HG03064 (cell line): ENCODE data around the gene RMDN3.

Source experiments
- ATAC-seq: cut with Tn5 transposase; IDR thresholded peaks from one replicate; pipeline ENCODE4 v1.9.1; 2021; ENCODE audit warnings: low read depth; ENCODE audit not compliant: unreplicated experiment

The RMDN3 gene

DNA sequence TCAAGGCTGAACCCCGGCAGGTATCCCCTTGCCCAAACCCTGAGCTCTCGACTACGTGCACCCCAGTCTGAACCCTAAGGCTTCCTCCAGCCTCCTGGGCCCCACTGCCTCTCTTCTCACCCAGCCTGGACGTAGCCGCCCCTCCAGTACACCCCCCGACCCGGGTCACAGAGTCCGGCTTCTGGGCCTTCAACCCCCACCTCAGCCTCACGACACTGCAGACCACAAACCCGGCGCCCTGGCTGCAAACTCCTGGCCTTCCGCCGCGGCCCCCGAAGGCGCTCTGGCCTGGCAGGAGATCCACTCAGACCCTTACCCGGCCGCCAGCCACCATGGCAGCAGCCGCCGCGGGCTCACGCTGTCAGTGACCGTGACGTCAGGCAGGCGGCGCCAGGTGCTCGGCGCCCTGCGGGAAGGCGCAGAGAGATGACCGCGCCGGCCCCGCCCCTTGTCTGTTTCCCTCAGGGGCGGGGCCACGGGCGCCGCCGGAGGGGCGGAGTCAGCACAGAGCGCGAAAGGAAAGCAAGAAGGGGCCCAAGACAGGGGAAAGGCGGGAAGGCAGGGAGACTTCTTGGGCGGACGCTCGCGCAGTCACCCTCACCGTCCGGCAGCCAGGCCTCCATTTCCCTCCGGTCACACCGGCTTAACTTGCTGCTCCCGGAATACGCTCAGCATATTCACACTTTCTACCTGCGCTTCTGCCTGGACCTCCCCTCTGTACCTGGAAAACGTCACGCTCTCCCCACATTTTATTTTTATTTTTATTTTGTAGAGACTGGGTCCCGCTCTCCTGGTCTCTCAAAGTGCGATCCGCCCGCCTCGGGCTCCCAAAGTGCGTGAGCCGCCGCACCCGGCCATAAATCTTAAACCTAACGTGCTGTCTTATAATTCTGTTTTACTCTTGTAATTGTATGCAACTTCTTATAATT is at the start of gene RMDN3:
Gene RMDN3 (minus strand): TSS at position 372 of the 929 bp plus-strand sequence. CDS start 471 bp downstream, outside the sequence.
- ATAC-seq: peak; percentile 70

DNA sequence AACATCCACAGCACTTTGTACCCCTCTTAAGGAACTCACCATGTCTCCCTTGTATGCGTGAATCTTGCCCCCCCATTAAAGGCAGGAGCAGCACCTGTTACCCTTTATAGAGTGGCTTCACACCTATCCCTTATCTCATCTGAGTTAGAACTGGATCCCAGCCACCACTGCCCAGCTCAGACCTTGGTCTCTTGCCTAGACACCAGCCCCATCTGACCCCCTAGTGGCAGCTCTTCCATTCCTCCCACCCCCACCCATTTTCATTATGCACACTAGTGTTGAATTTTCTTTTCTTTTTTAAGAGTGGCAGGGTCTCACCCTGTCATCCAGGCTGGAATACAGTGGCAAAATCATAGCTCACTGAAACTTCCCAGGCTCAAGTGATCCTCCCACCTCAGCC is 48.6 kb upstream of the RMDN3 start:
- no peak for ATAC-seq

DNA sequence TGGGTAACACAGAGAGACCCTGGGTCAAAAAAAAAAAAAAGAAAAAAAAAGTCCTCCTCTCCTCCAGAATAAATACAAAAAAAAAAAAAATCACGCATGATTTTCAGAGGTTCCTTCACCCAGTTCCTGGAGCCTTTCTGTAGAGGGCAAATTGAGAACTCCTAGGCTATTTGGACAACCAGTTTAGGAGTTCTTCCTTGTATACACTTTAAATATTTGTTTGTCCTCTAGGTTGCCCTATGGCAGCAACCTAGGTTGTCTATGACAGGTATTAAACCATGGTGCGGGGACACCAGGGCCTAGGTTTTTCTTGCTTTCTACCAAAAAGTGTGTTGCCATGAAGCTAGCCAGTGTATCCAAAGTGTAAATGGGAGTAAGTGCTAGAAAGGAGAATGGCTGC is 48.0 kb upstream of the RMDN3 start:
- no peak for ATAC-seq

GRCh38 chr15:40799523-40799922 is 44.5 kb upstream of the RMDN3 start:
- ATAC-seq: no peak

GRCh38 chr15:40796512-40796911 is 41.5 kb upstream of the RMDN3 start:
- no peak for ATAC-seq

DNA sequence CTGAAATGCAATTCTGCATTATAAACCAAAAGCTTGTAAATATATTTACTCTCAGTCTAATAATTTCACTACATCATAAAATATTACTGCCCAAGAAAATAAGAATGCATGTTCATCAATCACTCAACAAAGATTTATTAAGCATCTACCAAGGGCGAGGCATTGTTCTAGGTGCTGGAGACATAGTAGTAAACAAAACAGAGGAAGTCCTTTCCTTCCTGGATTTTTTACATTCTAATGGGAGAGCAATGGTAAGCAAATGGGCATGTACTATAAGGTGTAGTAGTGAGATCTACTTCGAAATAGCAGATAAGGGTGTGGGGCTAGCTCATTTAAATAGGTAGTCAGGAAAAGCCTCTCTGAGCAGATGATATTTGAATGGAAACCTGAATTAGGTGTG is 41.0 kb upstream of the RMDN3 start:
- ATAC-seq: no peak

GRCh38 chr15:40793216-40793989 is 38.3 kb upstream of the RMDN3 start:
- no peak for ATAC-seq

GRCh38 chr15:40792394-40792793 is 37.3 kb upstream of the RMDN3 start:
- ATAC-seq: no peak

DNA sequence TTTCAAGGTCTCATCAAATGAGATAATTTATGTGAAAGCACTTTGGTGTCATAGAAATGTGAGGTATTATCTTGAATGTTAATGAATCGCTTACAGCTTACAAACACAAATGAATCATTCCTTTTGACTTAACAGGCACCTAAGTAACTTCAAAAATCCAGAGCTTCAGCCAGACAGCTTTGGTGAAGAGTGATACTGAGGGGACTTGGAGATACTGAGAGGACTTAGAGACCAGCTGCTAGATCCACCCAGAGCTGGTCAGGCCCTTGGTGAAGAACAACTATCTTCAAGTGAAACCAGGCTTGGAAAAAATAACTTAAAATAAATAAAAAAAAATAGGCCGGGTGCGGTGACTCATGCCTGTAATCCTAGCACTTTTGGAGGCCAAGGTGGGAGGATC is 35.7 kb upstream of the RMDN3 start:
- ATAC-seq: no peak

GRCh38 chr15:40789999-40790398 is 34.9 kb upstream of the RMDN3 start:
- ATAC-seq: no peak

GRCh38 chr15:40789119-40789518 is 34.1 kb upstream of the RMDN3 start:
- no peak for ATAC-seq

DNA sequence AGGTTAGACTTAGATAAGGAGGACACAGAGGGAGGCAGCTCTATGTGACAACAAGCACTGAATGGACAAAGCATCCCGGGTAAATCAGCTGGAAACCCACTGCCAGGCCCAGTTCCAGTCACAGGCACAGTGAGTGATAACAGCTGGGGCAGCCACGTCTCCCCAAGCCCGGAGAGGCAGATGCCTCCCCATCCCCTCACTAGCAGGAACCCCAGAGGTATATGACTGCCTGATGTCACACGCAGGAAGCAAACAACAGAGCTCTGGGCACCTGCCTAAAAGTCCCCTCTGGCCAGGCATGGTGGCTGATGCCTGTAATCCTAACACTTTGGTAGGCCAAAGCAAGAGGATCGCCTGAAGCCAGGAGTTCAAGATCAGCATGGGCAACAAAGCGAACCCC is 32.9 kb upstream of the RMDN3 start:
- ATAC-seq: no peak

DNA sequence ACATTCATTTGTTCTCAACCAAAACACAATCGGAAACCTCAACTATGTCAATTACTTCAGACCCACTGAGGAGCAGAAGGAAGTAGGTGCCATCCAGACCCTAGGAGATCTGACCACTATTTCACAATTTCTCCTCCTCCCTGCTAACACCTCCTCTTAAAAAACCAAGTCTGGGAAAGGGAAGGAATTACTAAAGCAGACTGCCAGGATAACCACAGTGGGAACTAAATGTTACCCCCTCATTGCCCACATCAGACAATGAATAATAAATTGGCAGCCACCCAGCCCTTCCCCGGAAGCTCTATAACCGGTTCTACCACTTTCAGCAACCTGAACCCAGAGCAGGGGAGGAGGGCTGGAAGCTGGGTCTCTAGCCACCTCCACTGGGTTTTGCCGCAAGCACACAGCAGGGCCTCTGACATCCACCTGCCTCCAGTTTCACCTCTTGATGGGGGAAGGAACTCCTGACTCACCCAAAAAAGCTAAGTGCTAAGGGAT is 32.3 kb upstream of the RMDN3 start:
- no peak for ATAC-seq

DNA sequence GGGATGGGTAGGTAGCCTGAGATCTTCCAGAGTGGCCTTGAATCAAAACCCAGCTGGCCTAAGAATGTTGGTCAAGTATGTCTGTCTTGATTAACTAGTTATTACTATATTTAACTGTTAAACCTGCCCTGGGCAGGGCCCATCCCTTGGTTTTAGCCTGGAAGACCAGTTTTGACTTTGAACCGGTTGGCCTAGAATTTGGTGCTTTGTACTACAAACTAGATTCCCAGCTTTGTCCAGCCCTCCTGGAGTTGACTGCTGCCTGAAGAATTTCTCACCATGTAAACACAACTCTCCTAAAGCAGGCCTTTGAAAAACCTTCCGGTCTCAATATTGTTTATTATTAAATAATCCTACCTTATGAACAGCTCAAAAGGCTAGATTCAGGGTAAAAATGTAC is 30.8 kb upstream of the RMDN3 start:
- ATAC-seq: no peak

- ATAC-seq: no peak
Observed at GRCh38 chr15:40785164-40785563, 30.1 kb upstream of the RMDN3 start.

GRCh38 chr15:40782609-40783227 is 27.7 kb upstream of the RMDN3 start:
- no peak for ATAC-seq

DNA sequence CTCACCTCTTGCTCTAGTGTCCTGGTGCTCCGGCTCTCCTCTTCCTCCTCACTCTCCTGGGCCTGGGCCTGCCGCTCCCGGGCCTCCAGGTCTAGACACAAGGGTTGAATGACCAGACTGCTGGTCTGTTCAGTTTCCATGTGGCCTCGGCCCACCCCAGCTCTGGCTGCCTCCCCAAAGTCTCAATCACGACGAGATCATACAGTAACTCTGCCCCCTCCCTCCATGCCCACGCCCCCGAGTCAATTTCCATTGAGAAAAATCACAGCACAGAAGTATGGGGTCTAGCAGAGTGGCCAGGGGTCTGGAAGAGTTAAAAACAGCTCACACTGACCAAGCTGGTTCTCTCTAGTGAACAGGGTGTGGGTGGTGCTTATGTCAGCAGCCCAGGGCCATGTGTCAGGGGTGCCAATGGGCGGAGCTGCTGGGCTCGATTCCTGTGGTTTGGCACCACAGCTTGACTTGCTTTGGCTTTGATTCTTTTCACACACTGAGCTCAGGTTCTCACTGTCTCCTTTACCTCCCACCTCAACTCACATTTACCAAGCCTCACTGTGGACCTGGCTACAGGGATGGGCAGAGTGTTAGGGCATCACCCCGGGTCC is 21.6 kb upstream of the RMDN3 start:
- ATAC-seq: no peak

- no peak for ATAC-seq
Observed at GRCh38 chr15:40775740-40776536, 20.9 kb upstream of the RMDN3 start.

- ATAC-seq: no peak
Observed at GRCh38 chr15:40775007-40775406, 20.0 kb upstream of the RMDN3 start.

GRCh38 chr15:40773902-40774301 is 18.8 kb upstream of the RMDN3 start:
- ATAC-seq: no peak
